Stomach (tissue), 4 donors: Measurements from ENCODE around the gene XRCC4.

Experiments
- CTCF ChIP-seq, 7 experiments: fragments of 450-650 bp in 4 of 7; fragments of 200-600 bp in 3 of 7; sonication (generic) in 3 of 7; IDR thresholded peaks; one replicate each; pipeline ENCODE4 v1.5.1; 2016 to 2019; ENCODE audit warnings: antibody characterized with exemption in 7 of 7, control low read depth in 2 of 7, mild to moderate bottlenecking in 1 of 7
- POLR2AphosphoS5 ChIP-seq, 3 donors: sonication (generic); formaldehyde crosslinking; IDR thresholded peaks; one replicate each; pipeline ENCODE4 v1.6.1; 2016; ENCODE audit warnings: antibody characterized with exemption in 3 of 3

- TF ChIP-seq POLR2AphosphoS5 (IDR thresholded peaks at IDR 0.05) (no peak), CTCF (IDR thresholded peaks at IDR 0.05) (no peak)
These were observed 294.4 kb downstream of the XRCC4 start for GRCh38 chr5:83371726-83372125.
